CMK (cell line): ENCODE results near the gene PCP2.
A peak's percentile ranks its signal among the peaks of the same experiment; 100 is the strongest.

ENCODE experiments used
- DNase-seq: peaks from one replicate; pipeline ENCODE4 v3.0.0-alpha.2; 2010; ENCODE audit warnings: low read depth

Gene PCP2

GRCh38 chr19:7633698-7634097 is at the start of gene PCP2:
Gene PCP2 (minus strand): TSS chr19:7633719. CDS start chr19:7633457, 262 bp downstream.
- DNase-seq: no peak

GRCh38 chr19:7682175-7682855 is 48.8 kb upstream of the PCP2 start:
- no peak for DNase-seq

- DNase-seq: no peak
These were observed 48.0 kb upstream of the PCP2 start for GRCh38 chr19:7681340-7682174.

- DNase-seq: peak; percentile 86
These were observed 47.3 kb upstream of the PCP2 start, which contains the start of gene TRAPPC5 for GRCh38 chr19:7680606-7681339. Gene TRAPPC5 (plus strand): TSS chr19:7680833. CDS start chr19:7682254, 1,421 bp downstream.

- no peak for DNase-seq
These were observed 46.5 kb upstream of the PCP2 start for GRCh38 chr19:7679771-7680605.

GRCh38 chr19:7678971-7679751 is 45.6 kb upstream of the PCP2 start:
- DNase-seq: no peak

- DNase-seq: no peak
These were observed 44.3 kb upstream of the PCP2 start for GRCh38 chr19:7677669-7678311.

- DNase-seq: no peak
These were observed 43.3 kb upstream of the PCP2 start, which contains the start of gene MCEMP1 for GRCh38 chr19:7676854-7677253. Gene MCEMP1 (plus strand): TSS chr19:7677090. CDS start chr19:7677121, 31 bp downstream.

GRCh38 chr19:7676376-7676775 is 42.9 kb upstream of the PCP2 start:
- DNase-seq: no peak

GRCh38 chr19:7674010-7675005 is 40.8 kb upstream of the PCP2 start:
- DNase-seq: peak; percentile 74

GRCh38 chr19:7672522-7672921 is 39.0 kb upstream of the PCP2 start:
- no peak for DNase-seq

- no peak for DNase-seq
These were observed 37.3 kb upstream of the PCP2 start for GRCh38 chr19:7670790-7671189.

GRCh38 chr19:7670150-7670783 is 36.7 kb upstream of the PCP2 start:
- DNase-seq: no peak

- no peak for DNase-seq
These were observed 36.1 kb upstream of the PCP2 start for GRCh38 chr19:7669641-7670040.

- DNase-seq: no peak
These were observed 35.3 kb upstream of the PCP2 start, which contains the start of gene RETN for GRCh38 chr19:7668842-7669241. Gene RETN (plus strand): TSS chr19:7669049. CDS start chr19:7669327, 278 bp downstream.

- DNase-seq: no peak
These were observed 31.6 kb upstream of the PCP2 start for GRCh38 chr19:7665076-7665475.

GRCh38 chr19:7663706-7664105 is 30.2 kb upstream of the PCP2 start:
- no peak for DNase-seq

GRCh38 chr19:7662657-7663056 is 29.1 kb upstream of the PCP2 start:
- DNase-seq: no peak
